Hepatocyte (in vitro differentiated cells): ENCODE measurements around the gene RASSF8. TPM values are rescaled to one million over a fixed set of nuclear protein-coding genes. Genes with fewer than 3 reads are reported as not detected.

Experiments
- DNase-seq: peaks from one replicate; pipeline ENCODE4 v3.0.0-alpha.2; 2016; ENCODE audit warnings: low spot score
- H2AFZ ChIP-seq: fragments of 200-600 bp; sonication (generic); 2 replicates; pipeline ENCODE4 v1.6.0; 2016; ENCODE audit warnings: antibody characterized with exemption, mild to moderate bottlenecking
- H3K27ac ChIP-seq: fragments of 200-600 bp; sonication (generic); 2 replicates; pipeline ENCODE4 v1.5.1; 2016; ENCODE audit warnings: mild to moderate bottlenecking
- H3K27me3 ChIP-seq: fragments of 200-600 bp; sonication (generic); 2 replicates; pipeline ENCODE4 v1.6.1; 2016
- H3K36me3 ChIP-seq: fragments of 200-600 bp; sonication (generic); replicated peaks from 2 replicates; pipeline ENCODE4 v1.5.1; 2016; ENCODE audit warnings: low read depth; ENCODE audit not compliant: insufficient read depth
- H3K4me1 ChIP-seq: fragments of 200-600 bp; sonication (generic); 2 replicates; pipeline ENCODE4 v1.5.1; 2016; ENCODE audit warnings: mild to moderate bottlenecking, moderate library complexity; ENCODE audit not compliant: insufficient read depth
- H3K4me2 ChIP-seq: fragments of 200-600 bp; sonication (generic); 2 replicates; pipeline ENCODE4 v1.6.0; 2016
- H3K4me3 ChIP-seq: fragments of 200-600 bp; sonication (generic); 2 replicates; pipeline ENCODE4 v1.5.1; 2016; ENCODE audit warnings: mild to moderate bottlenecking
- H3K79me2 ChIP-seq: fragments of 200-600 bp; sonication (generic); 2 replicates; pipeline ENCODE4 v1.6.0; 2017; ENCODE audit warnings: mild to moderate bottlenecking
- H3K9me2 ChIP-seq: fragments of 200-600 bp; sonication (generic); replicated peaks from 2 replicates; pipeline ENCODE4 v1.6.0; 2017; ENCODE audit warnings: mild to moderate bottlenecking; ENCODE audit not compliant: insufficient read depth
- H3K9me3 ChIP-seq: fragments of 200-600 bp; sonication (generic); 2 replicates; pipeline ENCODE4 v1.5.1; 2016; ENCODE audit warnings: low read depth, mild to moderate bottlenecking
- H4K20me1 ChIP-seq: fragments of 200-600 bp; sonication (generic); 2 replicates; pipeline ENCODE4 v1.6.0; 2016; ENCODE audit warnings: mild to moderate bottlenecking; ENCODE audit not compliant: insufficient read depth, poor library complexity, severe bottlenecking
- CTCF ChIP-seq: fragments of 200-600 bp; sonication (generic); IDR thresholded peaks from 2 replicates; pipeline ENCODE4 v1.5.1; 2016; ENCODE audit warnings: antibody characterized with exemption, mild to moderate bottlenecking; ENCODE audit not compliant: poor library complexity
- EZH2 ChIP-seq: fragments of 200-600 bp; sonication (generic); IDR thresholded peaks from 2 replicates; pipeline ENCODE4 v1.6.1; 2016; ENCODE audit warnings: antibody characterized with exemption, mild to moderate bottlenecking, borderline replicate concordance
- EZH2phosphoT487 ChIP-seq: fragments of 200-600 bp; sonication (generic); IDR thresholded peaks from one replicate; pipeline ENCODE4 v1.6.1; 2018; ENCODE audit warnings: antibody characterized with exemption, mild to moderate bottlenecking, low read depth, moderate library complexity; ENCODE audit not compliant: unreplicated experiment, severe bottlenecking
- WGBS: methylation state at CpG from one replicate; pipeline ENCODE4 v1.1.6; 2016; ENCODE audit warnings: low lambda C conversion rate; ENCODE audit errors: missing lambda C conversion rate; 5-methylcytosine and 5-hydroxymethylcytosine counted together
- polyA plus RNA-seq: library from polyadenylated mRNA; unstranded; fragments of >200 nt; fragmentation: Nextera tagmentation; extraction: Ambion mirVana; gene quantifications from 2 replicates; pipeline ENCODE4 v1.2.1, GENCODE V29; 2016
- total RNA-seq: library from RNA; depleted of rRNA; stranded (reverse); fragments of >200 nt; gene quantifications from 2 replicates; pipeline ENCODE4 v1.2.3, GENCODE V29; 2014

RASSF8 gene
- total and polyA plus RNA-seq, 2 experiments from 2014 or later: 24.6 to 46.2 TPM

- H3K79me2 ChIP-seq: no peaks in the 10 kb centered on the region
- no peaks in the 10 kb centered on the region for H3K36me3 ChIP-seq
- H4K20me1 ChIP-seq: no peaks in the 10 kb centered on the region
- no peaks in the 10 kb centered on the region for H3K4me1 ChIP-seq
- WGBS: 98% methylated on average over 7 of the region's 7 CpGs
- no peaks in the 10 kb centered on the region for H3K9me3 ChIP-seq
- TF ChIP-seq CTCF: no peak
- no peak for TF ChIP-seq EZH2phosphoT487
- TF ChIP-seq EZH2: no peak
- H3K9me2 ChIP-seq: no peaks in the 10 kb centered on the region
- no peak overlapping the region for H2AFZ ChIP-seq
- H3K27ac ChIP-seq: no peak overlapping the region
- H3K4me2 ChIP-seq: no peak overlapping the region
- DNase-seq: no peak
- H3K4me3 ChIP-seq: no peak overlapping the region
- H3K27me3 ChIP-seq: no peaks in the 10 kb centered on the region
Observed at GRCh38 chr12:25925064-25925463, 33.4 kb upstream of the RASSF8 start.

- H3K27ac ChIP-seq: no peak overlapping the region
- no peak overlapping the region for H3K4me3 ChIP-seq
- no peaks in the 10 kb centered on the region for H3K9me2 ChIP-seq
- H3K4me1 ChIP-seq: no peaks in the 10 kb centered on the region
- H3K27me3 ChIP-seq: no peaks in the 10 kb centered on the region
- no peak overlapping the region for H3K4me2 ChIP-seq
- no peak overlapping the region for H2AFZ ChIP-seq
- H3K79me2 ChIP-seq: no peaks in the 10 kb centered on the region
- no peaks in the 10 kb centered on the region for H3K9me3 ChIP-seq
- WGBS: 62% methylated on average over 5 of the region's 5 CpGs
- H3K36me3 ChIP-seq: no peaks in the 10 kb centered on the region
- no peaks in the 10 kb centered on the region for H4K20me1 ChIP-seq
- TF ChIP-seq EZH2phosphoT487 (no peak), EZH2 (no peak)
- DNase-seq: no peak
Observed at GRCh38 chr12:25926536-25926935, 31.9 kb upstream of the RASSF8 start.

- Histone ChIP-seq H3K36me3 (no peaks in the 10 kb centered on the region), H3K4me2 (no peak overlapping the region), H3K27ac (no peak overlapping the region), H3K27me3 (no peaks in the 10 kb centered on the region), H3K79me2 (no peaks in the 10 kb centered on the region), H4K20me1 (no peaks in the 10 kb centered on the region), H3K4me1 (no peaks in the 10 kb centered on the region), H3K9me2 (no peaks in the 10 kb centered on the region), H2AFZ (no peak overlapping the region), H3K9me3 (no peaks in the 10 kb centered on the region), H3K4me3 (no peak overlapping the region)
- 61% methylated on average over 1 of the region's 1 CpG for WGBS
- no peak for DNase-seq
- TF ChIP-seq CTCF (no peak), EZH2phosphoT487 (no peak)
Observed at GRCh38 chr12:25929142-25929541, 29.3 kb upstream of the RASSF8 start.

- no peaks in the 10 kb centered on the region for H3K4me1 ChIP-seq
- no peaks in the 10 kb centered on the region for H3K27me3 ChIP-seq
- H4K20me1 ChIP-seq: no peaks in the 10 kb centered on the region
- no peaks in the 10 kb centered on the region for H3K36me3 ChIP-seq
- H3K4me2 ChIP-seq: no peak overlapping the region
- no peak for DNase-seq
- H3K4me3 ChIP-seq: no peak overlapping the region
- H3K27ac ChIP-seq: no peak overlapping the region
- H3K79me2 ChIP-seq: no peaks in the 10 kb centered on the region
- no peak overlapping the region for H2AFZ ChIP-seq
- no peak for TF ChIP-seq CTCF
- TF ChIP-seq EZH2: no peak
- no peak for TF ChIP-seq EZH2phosphoT487
- no peaks in the 10 kb centered on the region for H3K9me3 ChIP-seq
- 80% methylated on average over 4 of the region's 4 CpGs for WGBS
- H3K9me2 ChIP-seq: no peaks in the 10 kb centered on the region
Observed at GRCh38 chr12:25932971-25933370, 25.5 kb upstream of the RASSF8 start.
